ENCODE data around the gene CYP17A1.

The CYP17A1 gene

DNA sequence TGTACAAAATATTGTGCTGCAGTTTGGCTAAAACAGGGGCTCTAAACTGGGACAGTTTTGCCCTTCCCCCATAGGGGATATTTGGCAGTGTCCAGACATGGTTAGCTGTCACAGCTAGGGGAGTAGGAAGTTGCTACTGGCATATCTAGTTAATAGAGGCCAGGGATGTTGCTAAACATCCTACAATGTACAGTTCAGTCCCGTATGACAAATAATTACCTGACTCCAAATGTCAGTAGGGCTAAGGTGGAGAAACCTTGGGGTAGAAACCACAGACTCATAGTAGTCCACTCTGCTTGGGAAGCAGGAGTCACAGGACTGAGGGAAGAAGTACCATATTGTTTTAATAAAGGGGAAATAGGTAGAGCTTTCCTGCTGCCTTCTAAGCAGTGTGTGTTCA, 53.6 kb downstream of the CYP17A1 start:
- CTCF ChIA-PET: no interaction called here
- POLR2A ChIA-PET (ENCODE audit: low non-redundant PET): no interaction called here
- DNase-seq (ENCODE audit: low spot score): no peak
- TF ChIP-seq, protein P1, sequence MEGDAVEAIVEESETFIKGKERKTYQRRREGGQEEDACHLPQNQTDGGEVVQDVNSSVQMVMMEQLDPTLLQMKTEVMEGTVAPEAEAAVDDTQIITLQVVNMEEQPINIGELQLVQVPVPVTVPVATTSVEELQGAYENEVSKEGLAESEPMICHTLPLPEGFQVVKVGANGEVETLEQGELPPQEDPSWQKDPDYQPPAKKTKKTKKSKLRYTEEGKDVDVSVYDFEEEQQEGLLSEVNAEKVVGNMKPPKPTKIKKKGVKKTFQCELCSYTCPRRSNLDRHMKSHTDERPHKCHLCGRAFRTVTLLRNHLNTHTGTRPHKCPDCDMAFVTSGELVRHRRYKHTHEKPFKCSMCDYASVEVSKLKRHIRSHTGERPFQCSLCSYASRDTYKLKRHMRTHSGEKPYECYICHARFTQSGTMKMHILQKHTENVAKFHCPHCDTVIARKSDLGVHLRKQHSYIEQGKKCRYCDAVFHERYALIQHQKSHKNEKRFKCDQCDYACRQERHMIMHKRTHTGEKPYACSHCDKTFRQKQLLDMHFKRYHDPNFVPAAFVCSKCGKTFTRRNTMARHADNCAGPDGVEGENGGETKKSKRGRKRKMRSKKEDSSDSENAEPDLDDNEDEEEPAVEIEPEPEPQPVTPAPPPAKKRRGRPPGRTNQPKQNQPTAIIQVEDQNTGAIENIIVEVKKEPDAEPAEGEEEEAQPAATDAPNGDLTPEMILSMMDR (conservative IDR thresholded peaks at IDR 0.05; ENCODE audit: low read depth): no peak
- H3K27ac ChIP-seq: peak overlapping the region; percentile 98

DNA sequence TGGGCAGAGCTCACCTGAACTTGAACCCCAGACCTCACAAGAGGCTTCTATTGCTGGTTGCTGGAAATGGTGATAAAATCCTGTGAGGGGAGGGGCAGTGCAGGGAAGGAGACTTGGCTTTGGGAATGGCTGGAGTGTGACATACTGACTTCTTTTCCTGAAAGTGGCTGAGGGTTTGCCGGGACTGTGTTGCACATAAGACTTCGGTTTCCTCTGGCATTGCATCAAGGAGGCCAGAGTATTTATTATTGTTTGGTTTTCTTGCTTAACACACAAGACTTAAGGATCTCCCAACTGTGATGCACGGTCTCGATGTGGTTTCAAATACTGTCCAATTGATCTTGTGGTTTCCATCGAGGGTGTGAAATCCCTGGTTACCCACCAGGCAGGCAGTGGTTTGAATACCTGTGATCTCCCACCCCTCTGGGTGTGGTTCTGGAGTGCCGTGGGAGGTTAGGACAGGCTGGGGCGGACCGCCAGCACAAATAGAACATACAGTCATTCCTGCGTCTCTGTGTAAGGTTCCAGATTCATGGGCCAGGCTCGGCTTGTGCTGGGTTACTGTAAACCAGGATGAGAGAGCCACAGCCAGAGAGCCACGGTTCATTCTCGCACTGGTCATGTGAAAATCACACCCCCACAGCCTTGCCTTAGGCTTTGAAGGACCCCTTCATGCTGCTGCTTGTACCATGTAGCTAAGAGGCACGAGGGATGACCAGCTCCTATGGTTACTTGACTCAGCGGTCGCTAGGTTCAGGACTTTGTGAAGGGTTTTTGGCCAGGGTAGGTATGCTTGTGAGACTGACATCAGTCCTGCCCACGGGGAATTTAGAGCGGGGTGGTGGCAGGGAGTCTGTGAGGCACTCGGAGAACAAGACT, 54.3 kb downstream of the CYP17A1 start:
- TF ChIP-seq, protein P1 (conservative IDR thresholded peaks at IDR 0.05; ENCODE audit: low read depth): no peak
- DNase-seq (ENCODE audit: low spot score): no peak
- CTCF ChIA-PET: interaction anchor here (1.1 kb wide), 1 partner anchor 52 kb away, joined by 3 read pairs; no protein-coding TSS in a partner anchor
- POLR2A ChIA-PET (ENCODE audit: low non-redundant PET): no interaction called here
- peak overlapping the region; percentile 98 for H3K27ac ChIP-seq

DNA sequence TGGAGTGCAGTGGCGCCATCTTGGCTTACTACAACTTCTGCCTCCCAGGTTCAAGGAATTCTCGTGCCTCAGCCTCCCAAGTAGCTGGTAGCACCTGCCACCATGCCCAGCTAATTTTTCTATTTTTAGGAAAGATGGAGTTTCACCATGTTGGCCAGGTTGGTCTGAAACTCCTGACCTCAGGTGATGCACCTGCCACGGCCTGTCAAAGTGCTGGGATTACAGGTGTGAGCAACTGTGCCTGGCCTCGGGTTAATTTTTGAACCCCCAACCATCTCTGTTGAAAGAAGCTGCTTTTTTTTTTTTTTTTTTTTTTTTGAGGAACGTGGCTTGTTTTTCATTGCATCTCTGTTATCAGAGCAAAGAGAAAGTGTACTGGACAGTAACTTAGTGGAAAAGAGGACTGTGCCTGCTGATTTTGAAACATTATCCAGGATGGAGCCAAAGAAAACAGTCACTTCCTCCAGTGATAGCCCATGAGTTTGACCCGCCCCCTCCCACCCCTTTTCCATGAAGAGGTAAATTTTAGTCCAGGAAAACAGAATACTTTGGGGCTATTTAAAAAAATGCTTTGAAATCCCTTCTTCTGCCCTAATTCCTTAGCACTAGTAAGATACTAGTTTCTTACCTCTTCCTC, 55.2 kb downstream of the CYP17A1 start:
- TF ChIP-seq, protein P1 (conservative IDR thresholded peaks at IDR 0.05; ENCODE audit: low read depth): no peak
- peak overlapping the region; percentile 98 for H3K27ac ChIP-seq
- POLR2A ChIA-PET (ENCODE audit: low non-redundant PET): no interaction called here
- no peak for DNase-seq (ENCODE audit: low spot score)
- CTCF ChIA-PET: interaction anchor here (1.1 kb wide), 1 partner anchor 53 kb away, joined by 3 read pairs; no protein-coding TSS in a partner anchor

DNA sequence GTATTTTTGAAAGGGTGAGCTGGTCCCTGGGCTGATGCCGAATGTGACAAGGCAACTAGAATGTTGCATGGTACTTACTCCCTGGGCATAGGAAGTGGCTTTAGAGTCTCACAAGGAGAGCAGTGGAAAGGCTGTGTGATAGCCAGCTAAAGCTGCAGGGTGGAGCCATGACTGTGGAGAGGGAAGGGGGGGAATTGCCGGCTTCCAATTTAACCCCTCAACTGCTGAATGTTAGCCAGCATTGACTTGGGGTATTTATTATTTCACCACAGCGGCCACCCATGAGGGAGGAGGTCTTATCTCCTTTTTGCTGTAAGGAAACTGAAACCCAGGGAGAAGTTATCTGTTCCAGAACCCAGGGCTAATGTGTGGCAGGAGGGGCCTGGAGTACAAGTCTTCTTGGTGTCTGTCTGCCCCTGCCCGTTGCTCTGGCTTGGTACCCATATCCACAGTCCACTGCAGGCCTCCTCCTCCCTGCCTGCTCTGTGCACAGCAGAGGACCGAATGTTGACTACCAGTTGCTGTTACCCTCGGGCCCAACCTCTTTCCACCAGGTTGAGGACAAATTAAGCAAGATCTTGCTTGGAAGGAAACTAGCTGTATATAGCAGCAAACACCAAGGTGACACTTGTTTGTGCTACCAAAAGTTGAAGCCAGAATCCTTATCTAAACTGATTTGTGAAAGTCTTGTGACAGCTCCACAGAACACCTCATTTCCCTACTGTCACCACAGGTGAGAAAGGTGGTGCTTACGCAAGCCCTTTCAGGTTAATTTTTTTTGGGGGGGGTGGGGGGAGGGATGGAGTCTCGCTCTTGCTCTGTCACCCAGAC, 55.9 kb downstream of the CYP17A1 start:
- peak overlapping the region; percentile 98 for H3K27ac ChIP-seq
- DNase-seq (ENCODE audit: low spot score): no peak
- ChIA-PET POLR2A (ENCODE audit: low non-redundant PET) (no interaction called here), CTCF (interaction anchor here (1.1 kb wide), 1 partner anchor 54 kb away, joined by 3 read pairs; no protein-coding TSS in a partner anchor)
- TF ChIP-seq, protein P1 (conservative IDR thresholded peaks at IDR 0.05; ENCODE audit: low read depth): no peak
